ENCODE results near the gene METTL2B.

The METTL2B gene, protein sequence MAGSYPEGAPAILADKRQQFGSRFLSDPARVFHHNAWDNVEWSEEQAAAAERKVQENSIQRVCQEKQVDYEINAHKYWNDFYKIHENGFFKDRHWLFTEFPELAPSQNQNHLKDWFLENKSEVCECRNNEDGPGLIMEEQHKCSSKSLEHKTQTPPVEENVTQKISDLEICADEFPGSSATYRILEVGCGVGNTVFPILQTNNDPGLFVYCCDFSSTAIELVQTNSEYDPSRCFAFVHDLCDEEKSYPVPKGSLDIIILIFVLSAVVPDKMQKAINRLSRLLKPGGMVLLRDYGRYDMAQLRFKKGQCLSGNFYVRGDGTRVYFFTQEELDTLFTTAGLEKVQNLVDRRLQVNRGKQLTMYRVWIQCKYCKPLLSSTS

DNA sequence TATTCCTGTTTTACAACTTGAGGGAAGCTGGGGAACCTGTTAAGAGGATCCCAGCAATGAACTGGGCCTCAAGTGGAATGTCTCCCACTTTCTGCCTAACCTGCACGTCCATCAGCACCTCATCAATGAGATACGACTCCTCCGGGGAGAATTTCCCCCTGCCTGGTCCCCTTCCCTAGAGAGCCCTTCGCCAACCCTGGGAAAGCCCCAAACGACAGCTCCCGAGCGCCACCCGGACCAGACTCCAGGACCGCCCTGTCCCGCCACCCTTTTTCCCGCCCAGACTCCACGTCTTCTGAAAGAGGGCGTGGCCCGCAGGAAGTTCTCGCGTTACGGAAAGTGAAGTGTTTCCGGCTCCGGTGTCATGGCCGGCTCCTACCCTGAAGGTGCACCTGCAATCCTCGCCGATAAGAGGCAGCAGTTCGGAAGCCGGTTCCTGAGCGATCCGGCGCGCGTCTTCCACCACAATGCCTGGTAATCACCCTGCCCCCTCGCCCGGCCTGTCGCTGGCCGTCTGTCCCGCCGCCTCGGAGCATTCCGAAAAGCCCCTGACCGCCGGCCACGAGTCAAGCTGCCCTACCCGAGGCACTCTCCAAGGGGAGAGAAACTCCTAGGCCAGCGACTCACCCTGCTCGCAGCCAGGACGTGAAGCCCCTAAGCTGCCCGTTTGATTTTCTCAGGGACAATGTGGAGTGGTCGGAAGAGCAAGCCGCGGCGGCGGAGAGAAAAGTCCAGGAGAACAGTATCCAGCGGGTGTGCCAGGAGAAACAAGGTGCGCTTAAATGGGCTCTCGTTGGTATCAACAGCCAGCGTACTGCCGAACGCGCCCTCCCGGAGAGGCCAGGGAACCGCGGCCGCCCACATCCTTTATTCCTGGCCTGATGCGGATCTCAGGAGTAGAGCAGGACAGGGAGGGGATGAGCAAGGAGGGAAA, at the start of gene METTL2B:
Gene METTL2B, plus strand, starts transcription at position 347 of the 934 bp plus-strand sequence. Its CDS starts 18 bp downstream, at position 365.
- DNase-seq, result peak; percentile 87

DNA sequence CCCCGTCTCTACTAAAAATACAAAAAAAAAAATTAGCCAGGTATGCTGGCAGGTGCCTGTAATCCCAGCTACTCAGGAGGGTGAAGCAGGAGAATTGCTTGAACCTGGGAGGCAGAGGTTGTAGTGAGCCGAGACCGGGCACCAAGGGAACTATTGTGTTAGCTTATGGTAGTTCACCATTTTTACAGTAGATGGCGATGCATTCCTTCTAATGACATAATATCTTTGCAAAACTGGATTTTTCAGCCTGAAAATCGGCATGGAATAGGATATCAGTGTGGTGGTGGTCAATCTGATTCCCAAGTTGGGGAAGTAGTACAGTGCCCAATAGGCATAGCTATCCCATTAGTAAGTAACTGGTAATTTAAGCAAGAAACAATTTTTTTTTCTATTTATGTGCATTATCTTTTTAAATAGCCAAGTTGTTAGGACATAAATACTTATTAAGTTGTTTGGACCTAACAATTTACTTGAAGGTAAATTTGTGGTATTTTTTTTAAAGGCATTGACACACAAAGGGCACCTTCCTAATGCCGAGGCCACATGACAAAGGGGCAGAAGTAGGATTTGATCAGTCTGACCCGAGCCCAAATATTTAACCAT, 49.2 kb upstream of the METTL2B start:
- no peak for DNase-seq

DNA sequence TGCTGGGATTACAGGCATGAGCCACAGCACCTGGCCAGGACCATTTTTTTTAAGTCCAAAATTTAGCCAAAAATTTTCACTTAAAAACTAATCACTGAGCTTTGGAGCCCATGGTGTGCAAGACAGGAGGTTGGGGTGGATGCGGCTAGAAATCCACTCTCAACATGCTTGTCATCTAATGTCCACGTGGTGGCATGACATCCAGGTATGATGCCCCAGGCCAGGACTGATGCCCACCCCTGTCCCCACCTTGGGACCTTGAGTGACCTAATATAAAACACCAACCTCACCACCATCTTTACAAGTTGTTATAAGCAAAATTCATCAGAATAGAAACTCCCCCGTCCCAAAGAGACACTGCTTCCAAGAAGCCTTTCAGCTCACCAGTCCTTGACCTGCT, 46.3 kb upstream of the METTL2B start:
- DNase-seq, result no peak

DNA sequence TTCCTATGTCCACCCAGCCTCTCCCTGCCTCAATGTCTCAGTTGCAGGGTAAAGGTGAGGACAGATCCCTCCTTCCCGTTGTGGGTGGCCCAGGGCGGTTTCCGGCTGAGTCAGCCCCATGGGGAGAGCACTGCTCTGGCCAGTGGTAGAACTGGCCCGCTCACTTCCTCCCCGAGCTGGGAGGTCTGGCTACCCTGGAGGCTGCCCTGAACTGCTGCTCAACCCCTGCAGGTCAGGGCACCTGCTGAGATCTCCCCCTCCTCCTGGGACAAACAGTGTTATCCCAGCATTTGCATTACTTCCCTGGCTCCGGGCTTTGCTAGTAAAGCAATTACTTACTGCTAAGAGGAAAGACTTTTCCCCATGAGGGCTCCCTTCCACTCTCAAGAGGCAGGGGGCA, 45.3 kb upstream of the METTL2B start:
- no peak for DNase-seq

DNA sequence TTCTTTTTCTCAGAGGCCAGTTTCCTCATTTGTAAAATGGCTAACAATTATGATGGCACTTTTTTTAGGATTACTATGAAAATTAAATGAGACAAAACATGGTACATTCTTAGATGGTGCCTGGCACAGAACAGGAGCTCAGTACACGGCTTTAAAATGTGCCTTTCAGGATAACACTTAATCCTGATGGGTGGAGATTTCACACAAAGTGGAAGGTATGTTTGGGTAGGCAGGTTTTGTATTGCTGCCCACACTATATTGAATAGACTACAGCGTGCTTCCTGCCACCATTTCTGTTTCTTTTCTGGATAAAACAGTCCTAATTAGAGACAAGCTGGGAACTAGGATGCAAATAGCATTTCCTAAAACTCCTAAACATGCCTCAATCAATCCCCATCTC, 44.8 kb upstream of the METTL2B start:
- no peak for DNase-seq

DNA sequence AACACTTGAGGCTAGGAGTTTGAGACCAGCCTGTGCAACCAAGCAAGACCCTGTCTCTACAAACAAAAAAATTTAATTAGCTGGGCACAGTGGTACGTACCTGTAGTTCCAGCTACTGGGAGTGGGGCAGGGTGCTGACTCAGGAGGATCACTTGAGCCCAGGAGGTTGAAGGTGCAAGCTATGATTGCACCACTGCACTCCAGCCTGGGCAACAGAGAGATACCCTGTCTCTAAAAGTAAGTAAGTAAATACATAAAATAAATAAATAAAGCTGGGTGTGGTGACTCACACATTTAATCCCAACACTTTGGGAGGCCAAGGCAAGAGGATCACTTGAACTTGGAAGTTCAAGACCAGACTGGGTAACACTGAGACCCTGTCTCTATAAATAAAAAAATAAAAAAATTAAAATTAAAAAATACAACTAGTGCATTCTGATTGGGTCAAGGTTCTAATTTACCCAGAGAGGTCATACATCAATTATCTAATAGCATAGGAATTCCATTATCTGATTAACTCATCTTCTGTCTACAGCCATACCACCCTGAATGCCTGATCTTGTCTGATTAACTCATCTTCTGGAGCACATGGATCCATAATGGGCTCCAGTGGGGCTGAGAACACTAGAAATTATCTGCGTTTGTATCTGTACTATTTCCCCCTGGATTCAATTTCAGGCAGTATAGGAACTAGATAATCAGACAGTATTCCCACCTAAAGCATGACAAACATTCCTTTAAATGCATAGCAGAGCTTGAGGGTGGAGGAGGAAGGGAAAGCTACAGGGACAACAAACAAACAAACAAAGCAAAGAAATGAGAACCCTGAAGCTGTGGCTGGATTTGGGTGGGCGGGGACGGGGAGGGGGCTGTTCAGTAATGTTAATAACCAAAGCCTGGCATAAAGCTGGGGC, 41.9 kb upstream of the METTL2B start:
- DNase-seq, result no peak

DNA sequence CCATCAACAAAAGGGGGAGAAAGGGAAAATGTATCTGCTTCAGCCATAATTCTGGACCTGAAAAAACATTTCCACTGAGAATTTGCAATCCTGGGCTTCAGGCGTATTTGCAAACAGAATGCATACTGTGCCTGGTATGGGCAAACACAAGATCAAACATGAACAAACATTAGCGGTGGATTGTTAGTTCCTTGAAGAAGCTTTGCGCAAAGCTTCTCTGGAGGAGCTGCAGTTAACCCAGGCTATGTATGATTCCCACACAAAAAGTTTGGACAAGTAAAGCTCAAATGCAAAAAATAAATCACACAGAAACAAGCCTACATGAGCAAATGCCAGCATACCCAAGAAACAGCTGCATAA, 41.2 kb upstream of the METTL2B start:
- no peak for DNase-seq

DNA sequence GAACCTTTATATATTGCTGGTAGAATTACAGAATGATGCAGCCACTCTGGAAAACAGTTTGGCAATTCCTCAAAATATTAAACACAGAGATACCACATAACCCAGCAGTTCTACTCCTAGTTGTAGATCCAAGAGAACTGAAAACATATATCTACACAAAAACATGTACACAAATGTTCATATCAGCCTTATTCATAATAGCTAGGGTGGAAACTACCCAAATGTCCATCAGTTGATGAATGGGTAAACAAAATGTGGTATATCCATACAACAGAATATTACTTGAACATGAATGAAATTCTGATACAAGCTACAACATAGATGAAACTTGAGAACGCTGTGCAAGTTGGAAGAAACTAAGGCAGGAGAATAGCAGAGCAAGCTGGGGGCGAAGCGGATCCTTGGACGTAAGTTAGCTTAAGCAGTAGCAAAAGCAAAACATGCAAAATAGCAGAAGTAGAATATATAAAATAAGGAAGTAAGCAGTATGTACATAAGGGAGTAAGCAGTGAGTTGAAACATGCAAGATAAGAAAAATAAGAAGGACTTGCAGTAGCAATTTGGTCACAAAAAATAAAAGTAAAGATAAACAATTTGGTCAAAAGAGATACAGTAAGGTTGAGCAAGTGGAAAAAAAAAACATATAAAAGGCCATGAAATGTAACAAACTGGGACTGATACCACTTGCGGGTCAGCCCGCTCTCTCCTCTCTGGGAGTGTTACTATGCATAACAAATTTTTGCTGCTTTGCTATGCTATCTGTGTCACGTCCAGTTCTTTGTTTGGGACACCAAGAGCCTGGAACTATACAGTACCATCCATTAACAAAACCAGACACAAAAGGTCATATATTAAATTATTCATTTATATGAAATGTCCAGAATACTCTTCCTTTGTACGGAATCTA, 38.9 kb upstream of the METTL2B start:
- no peak for DNase-seq

DNA sequence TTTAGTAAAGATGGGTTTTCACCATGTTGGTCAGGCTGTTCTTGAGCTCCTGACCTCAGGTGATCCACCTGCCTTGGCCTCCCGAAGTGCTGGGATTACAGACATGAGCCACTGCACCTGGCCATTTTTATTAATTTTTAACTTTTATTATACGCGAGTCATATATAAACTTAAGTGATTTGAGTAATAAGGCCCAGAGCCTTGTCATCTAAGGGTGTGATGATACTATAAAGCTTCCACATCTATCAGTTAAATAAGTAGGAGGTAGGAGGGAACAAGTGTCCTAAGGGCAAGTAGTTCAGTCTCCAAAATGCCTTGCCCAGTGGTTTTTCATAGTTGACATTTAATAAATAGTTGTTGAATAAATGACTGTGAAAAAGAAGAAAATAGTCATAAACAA, 34.2 kb upstream of the METTL2B start:
- DNase-seq, result no peak

DNA sequence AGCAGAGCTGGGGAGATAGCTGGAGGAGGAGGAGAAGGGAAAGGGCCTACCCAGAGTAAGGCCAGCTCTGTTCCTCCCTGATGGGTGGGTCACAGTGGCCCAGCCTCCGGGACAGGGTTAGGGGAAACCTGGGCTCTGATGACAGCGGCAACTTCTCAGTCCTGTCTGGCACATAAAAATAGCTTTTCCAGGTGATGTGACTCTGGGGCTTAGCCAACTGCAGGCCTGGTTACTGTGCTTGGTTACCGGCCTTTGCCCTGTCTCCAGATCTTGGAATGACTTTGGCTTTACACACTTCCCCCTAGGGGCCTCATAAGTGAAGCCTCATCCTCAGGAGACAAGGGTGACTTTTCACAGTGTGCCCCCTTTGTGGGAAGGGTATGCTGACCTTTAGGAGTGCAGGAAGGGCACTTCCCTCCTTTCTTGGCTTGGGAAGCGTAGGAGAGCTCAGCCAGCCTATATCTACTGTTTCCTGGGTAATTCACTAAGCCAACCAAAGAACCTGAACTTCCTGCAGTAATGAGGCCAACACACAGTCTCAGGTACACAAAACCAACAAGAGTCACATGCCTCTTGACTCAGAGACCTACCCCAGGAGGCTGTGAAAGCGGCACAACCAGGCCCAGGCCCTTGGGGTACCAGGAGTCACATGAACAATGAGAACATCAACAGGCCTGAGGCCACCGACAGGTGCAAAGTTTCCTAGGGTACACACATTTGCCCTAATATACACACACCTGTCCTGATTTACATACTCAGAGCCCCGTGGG, 32.5 kb upstream of the METTL2B start:
- no peak for DNase-seq

DNA sequence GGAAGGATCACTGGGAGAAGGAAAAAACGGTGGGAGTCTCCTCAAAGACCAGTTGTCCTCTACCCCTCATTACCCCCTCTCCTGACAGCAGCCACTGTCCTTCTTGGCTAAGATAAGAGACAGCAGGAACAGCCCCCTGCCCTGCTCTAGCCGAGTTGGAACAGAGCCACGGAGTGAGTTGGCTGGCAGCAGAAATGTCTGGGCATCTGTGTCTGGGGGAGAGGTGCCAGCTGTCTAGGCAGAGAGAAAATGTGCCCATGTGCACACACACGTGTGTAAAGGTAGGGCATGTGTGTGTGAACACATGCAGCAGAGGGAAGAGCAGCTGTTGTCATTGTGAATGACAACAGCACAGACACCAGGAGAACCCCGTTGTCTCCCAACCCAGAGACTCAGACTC, 30.2 kb upstream of the METTL2B start:
- DNase-seq, result no peak

DNA sequence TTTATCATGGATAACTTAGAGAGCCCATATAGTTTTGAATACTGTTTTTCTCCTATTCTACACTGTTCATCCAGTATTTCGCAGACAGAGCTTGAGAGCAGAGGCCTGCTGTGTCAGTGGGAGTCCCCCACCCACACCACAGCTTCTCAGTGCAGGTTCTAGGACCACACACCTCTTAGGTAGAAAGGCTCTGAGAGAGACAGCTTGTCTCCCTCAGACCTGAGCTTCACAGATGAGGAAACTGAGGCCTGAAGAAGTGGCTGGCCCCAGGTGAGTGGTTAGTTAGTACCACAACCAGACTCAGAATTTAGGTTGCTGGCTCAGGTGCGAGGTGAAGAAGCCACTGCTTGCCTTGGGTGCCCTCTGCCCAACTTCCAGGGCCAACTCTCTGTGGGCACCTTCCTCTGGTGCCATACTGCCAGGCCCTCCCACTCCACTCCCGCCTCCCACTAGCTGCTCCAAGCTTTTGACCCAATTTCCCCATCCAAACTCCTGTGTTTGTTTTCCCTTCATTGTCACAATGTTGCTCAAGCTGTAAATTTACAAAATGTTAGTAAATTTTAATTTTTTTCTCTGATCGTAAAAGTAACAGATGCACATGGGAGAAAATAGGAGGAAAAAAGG, 28.5 kb upstream of the METTL2B start:
- no peak for DNase-seq

DNA sequence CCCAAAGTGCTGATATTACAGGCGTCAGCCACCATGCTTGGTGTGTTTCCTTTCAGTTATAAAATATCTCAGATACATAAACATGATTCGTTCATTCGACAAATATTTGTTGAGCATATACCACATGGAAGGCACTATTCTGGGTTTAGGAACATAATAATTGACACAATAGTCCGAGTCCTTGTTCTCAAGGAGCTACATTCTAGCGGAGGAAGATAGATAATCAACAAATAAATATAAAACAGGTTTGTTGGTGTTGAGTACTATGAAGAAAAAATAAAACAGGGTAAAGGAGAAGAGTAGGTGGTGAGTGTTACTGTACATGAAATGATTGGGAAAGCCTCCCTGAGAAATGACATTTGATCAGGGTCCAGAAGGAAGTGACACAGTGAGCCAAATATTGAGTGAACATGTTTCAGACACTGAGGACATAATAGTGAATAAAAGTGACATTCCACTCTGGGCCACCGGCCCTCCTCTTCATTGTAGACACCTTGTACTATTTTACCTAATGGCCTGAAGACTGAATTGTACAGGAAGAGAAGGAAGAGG, 27.7 kb upstream of the METTL2B start:
- DNase-seq, result no peak

DNA sequence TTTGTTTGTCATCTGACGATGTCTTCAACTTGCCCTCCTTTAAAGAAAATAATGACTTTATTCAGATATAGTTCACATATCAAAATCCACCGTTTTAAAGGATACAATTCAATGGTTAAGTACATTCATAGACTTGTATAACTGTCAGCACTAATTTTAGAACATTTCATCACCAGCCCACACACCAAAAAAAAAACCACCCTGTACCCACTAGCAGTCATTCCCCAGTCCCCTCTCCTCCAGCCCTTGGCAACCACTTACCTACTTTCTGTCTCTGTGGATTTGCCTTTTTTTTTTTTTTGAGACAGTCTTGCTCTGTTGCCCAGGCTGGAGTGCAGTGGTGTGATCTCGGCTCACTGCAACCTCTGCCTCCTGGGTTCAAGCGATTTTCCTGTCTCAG, 26.1 kb upstream of the METTL2B start:
- no peak for DNase-seq

DNA sequence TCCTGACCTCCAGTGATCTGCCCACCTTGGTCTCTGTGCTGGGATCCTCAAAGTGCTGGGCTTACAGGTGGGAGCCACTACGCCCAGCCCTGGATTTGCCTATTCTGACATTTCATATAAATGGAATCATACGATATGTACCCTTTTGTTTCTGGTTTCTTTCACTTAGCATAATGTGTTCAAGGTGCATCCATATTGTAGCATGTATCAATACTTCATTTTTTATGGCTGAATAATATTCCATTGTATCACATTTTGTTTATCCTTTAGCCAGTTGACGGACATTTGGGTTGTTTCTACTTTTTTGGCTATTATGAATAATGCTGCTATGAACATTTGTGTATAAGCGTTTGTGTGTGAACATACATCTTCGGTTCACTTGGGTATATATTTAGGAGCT, 25.6 kb upstream of the METTL2B start:
- no peak for DNase-seq

DNA sequence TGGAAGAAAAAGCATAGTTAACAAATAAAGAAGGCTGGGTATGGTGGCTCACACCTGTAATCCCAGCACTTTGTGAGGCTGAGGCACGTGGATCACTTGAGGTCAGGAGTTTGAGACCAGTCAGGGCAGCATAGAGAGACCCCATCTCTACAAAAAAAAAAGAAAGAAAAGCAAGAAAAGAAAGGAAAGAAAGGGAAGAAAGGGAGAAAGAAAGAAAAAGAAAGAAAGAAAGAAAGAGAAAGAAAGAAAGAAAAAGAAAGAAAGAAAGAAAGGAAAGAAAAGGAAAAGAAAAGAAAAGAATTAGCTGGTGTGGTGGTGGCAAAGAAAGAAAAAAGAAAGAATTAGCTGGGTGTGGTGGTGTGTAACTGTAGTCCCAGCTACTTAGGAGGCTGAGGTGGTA, 24.0 kb upstream of the METTL2B start:
- no peak for DNase-seq

DNA sequence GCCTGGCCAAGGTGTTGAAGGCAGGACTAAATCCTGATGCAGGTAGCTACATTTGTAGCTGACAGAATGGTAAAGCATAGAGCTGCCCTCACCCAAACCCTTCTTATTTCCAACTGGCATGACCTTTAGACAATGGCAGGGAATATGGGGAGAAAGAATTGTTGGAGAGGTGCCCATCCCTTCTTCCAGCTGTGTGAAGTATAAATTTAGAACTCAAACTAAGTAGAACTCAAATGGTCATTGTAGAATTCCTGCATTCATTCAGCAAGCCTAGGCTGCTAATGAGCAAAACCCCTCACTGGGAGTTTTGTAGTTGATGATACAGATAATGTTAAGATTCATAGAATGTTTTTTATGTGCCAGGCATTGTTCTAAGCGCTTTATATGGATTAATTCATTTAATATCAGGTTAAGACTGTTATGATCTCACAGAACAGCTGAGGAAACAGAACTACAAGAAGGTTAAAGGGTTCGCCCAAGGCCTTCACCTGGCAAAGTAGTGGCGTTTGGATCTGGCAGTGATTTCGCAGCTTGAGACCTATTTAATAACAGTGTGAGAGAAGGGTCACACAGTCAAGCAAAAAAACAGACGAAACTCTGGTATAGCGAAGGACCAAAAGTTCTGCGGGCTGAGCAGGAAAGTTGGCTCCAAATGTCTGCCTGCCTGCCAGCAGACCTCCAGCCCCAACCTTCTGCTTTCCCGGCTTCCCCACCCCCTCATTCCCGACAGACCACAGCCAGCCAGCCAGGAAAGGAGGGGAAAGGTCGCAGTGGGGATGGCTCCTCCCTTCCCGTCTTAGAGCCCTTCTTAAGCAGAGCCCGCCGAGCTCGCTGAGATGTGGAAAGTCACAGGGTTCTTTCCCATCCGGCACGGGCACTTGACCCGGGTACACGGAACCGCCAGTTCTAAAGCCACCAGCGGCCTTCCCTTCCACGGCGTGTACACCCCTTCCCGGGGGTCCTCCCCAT, 22.4 kb upstream of the METTL2B start:
- no peak for DNase-seq

DNA sequence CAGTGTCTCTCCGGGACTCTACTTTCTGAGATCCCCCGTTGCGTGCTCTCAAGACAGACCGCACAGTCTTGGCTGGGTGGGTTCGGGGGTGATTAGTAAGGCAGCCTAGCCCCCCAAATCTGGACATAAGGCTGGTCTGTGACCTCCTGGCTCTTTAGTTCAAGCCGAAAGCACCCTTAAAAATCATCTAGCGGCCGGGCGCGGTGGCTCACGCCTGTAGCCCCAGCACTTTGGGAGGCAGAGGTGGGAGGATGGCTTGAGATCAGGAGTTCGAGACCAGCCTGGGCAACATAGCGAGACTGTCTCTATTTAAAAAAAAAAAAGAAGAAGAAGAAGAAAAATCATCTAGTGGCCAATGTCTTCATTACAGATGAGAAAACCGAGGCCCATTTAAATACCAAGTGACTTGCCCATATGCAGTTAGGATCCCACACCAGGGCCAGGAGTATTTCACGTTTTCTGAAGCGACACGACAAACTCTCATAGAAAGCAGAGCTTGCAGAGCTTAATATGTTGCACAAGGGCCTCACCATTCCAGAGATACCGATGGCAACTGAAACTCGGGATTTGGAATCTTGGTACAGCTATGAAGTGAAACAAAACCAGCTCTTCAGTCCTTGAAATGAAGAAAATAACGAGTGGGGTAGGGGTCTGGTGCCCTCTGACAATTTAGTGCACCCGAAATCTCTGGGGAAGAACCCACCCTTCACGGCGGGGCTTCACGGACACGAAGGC, 21.6 kb upstream of the METTL2B start:
- DNase-seq, result no peak
